GM12864 (cell line): ENCODE results near the gene C1orf105.
A peak's percentile ranks its signal among the peaks of the same experiment; 100 is the strongest.

Source experiments
- DNase-seq: peaks from one replicate; pipeline ENCODE4 v3.0.0-alpha.2; 2011; ENCODE audit warnings: low read depth
- H3K4me3 ChIP-seq: 2 replicates; pipeline ENCODE4 v1.5.1; 2011; ENCODE audit warnings: mild to moderate bottlenecking, low read depth, low read length, control low read depth
- CTCF ChIP-seq: IDR thresholded peaks from 2 replicates; pipeline ENCODE4 v1.5.1; 2011; ENCODE audit warnings: low read depth, mild to moderate bottlenecking, moderate library complexity, low read length, control low read depth, inconsistent platforms; ENCODE audit errors: missing control alignments

C1orf105 gene

GRCh38 chr1:172380441-172381244 lies 39.8 kb upstream of the C1orf105 start:
- TF ChIP-seq CTCF = no peak
- no peak overlapping the region for H3K4me3 ChIP-seq
- DNase-seq = peak; percentile 40

- no peak overlapping the region for H3K4me3 ChIP-seq
- DNase-seq = no peak
- no peak for TF ChIP-seq CTCF
These were observed 38.5 kb upstream of the C1orf105 start for GRCh38 chr1:172381946-172382345.

- no peak for TF ChIP-seq CTCF
- H3K4me3 ChIP-seq = no peak overlapping the region
- no peak for DNase-seq
These were observed 38.1 kb upstream of the C1orf105 start for GRCh38 chr1:172382406-172382805.

- DNase-seq = no peak
- no peak overlapping the region for H3K4me3 ChIP-seq
- no peak for TF ChIP-seq CTCF
These were observed 37.5 kb upstream of the C1orf105 start for GRCh38 chr1:172382990-172383389.

GRCh38 chr1:172383536-172383935 lies 36.9 kb upstream of the C1orf105 start:
- TF ChIP-seq CTCF = no peak
- H3K4me3 ChIP-seq = no peak overlapping the region
- no peak for DNase-seq

- H3K4me3 ChIP-seq = no peak overlapping the region
- TF ChIP-seq CTCF = no peak
- no peak for DNase-seq
These were observed 35.8 kb upstream of the C1orf105 start for GRCh38 chr1:172384656-172385055.

GRCh38 chr1:172386046-172386445 lies 34.4 kb upstream of the C1orf105 start:
- TF ChIP-seq CTCF = no peak
- H3K4me3 ChIP-seq = no peak overlapping the region
- DNase-seq = no peak
